Panc1 (cell line): ENCODE results near the gene NUB1. TPM values are rescaled to one million over a fixed set of nuclear protein-coding genes. Genes with fewer than 3 reads are reported as not detected.

Experiments
- ATAC-seq: fragments of 200-7000 bp; cut with Tn5 transposase; 2 replicates; pipeline ENCODE4 v1.9.1; 2020; ENCODE audit warnings: mild to moderate bottlenecking, moderate library complexity
- BruUV-seq: library from RNA; stranded (reverse); fragments of 400-500 nt; replicated peaks from 2 replicates; lab custom pipeline; 2021; lab: Mats Ljungman, UMichigan
- CTCF ChIA-PET: fragments of 300-600 bp; sonication (Branson Sonifier 250); formaldehyde crosslinking; loops from one replicate; lab custom pipeline; 2022; ENCODE audit warnings: antibody characterized with exemption; lab: Charles Lee
- POLR2A ChIA-PET: fragments of 300-600 bp; sonication (Branson Sonifier 250); formaldehyde crosslinking; loops from one replicate; lab custom pipeline; 2022; ENCODE audit warnings: antibody characterized with exemption; lab: Charles Lee
- DNase-seq: peaks from one replicate; pipeline ENCODE4 v3.0.0-alpha.2; 2010; ENCODE audit warnings: low read depth, low spot score
- H3K27ac ChIP-seq: 2 replicates; pipeline ENCODE4 v1.5.1; 2011; ENCODE audit warnings: mild to moderate bottlenecking, low read length, inconsistent platforms
- H3K27me3 ChIP-seq: fragments of 200-500 bp; sonication (Bioruptor generic); 2 replicates; pipeline ENCODE4 v1.6.0; 2014; ENCODE audit warnings: low read length, inconsistent platforms; ENCODE audit not compliant: control insufficient read depth, insufficient read depth
- H3K36me3 ChIP-seq: fragments of 200-500 bp; sonication (Bioruptor generic); 2 replicates; pipeline ENCODE4 v1.5.1; 2014; ENCODE audit warnings: inconsistent platforms, mild to moderate bottlenecking, low read length, moderate library complexity; ENCODE audit not compliant: control insufficient read depth, insufficient read depth
- H3K4me1 ChIP-seq: 2 replicates; pipeline ENCODE4 v1.5.1; 2011; ENCODE audit warnings: inconsistent platforms, mild to moderate bottlenecking, low read length, moderate library complexity; ENCODE audit not compliant: control insufficient read depth, insufficient read depth
- H3K4me3 ChIP-seq, 2 experiments: 2 replicates each; pipeline ENCODE4 v1.5.1; 2011 to 2012; ENCODE audit warnings: low read depth in 2 of 2, low read length in 2 of 2, mild to moderate bottlenecking in 2 of 2, inconsistent platforms in 1 of 2, moderate library complexity in 1 of 2
- H3K9me3 ChIP-seq: fragments of 200-500 bp; sonication (Bioruptor generic); 2 replicates; pipeline ENCODE4 v1.5.1; 2014; ENCODE audit warnings: low read depth, mild to moderate bottlenecking, inconsistent platforms, low read length, moderate library complexity; ENCODE audit not compliant: control insufficient read depth, insufficient read depth
- CTCF ChIP-seq: fragments of 450-650 bp; IDR thresholded peaks from 2 replicates; pipeline ENCODE4 v1.5.1; 2017; ENCODE audit warnings: mild to moderate bottlenecking
- POLR2AphosphoS5 ChIP-seq: IDR thresholded peaks from 2 replicates; pipeline ENCODE4 v1.6.1; 2012; ENCODE audit warnings: mild to moderate bottlenecking, low read depth, low read length, moderate library complexity
- REST ChIP-seq, 2 experiments: IDR thresholded peaks; 2 replicates each; pipeline ENCODE4 v1.6.1; 2011 to 2012; ENCODE audit warnings: low read depth in 2 of 2, control low read depth in 1 of 2, low read length in 1 of 2, mild to moderate bottlenecking in 1 of 2, moderate library complexity in 1 of 2; ENCODE audit not compliant: insufficient read depth in 1 of 2
- SIN3A ChIP-seq: IDR thresholded peaks from 2 replicates; pipeline ENCODE4 v1.6.1; 2012; ENCODE audit warnings: low read depth, mild to moderate bottlenecking, low read length, moderate library complexity, borderline replicate concordance; ENCODE audit not compliant: insufficient read depth
- TCF7L2 ChIP-seq: IDR thresholded peaks from 2 replicates; pipeline ENCODE4 v1.6.1; 2011; ENCODE audit warnings: mild to moderate bottlenecking, low read depth, low read length, inconsistent platforms
- in situ Hi-C: cut with HindIII; loops from 2 replicates; pipeline ENCODE4 v1.10.0; 2016; ENCODE audit warnings: low sequenced_read_pairs, low pct_unique_long_range_greater_than_20kb
- intact Hi-C: fragments of 100-400 bp; cut with micrococcal nuclease; formaldehyde crosslinking; loops from one replicate; pipeline ENCODE4 v1.10.0; 2022; ENCODE audit not compliant: unreplicated experiment
- total RNA-seq: library from RNA; stranded (reverse); gene quantifications from one replicate; pipeline ENCODE4 v1.2.1, GENCODE V29; 2021; ENCODE audit not compliant: unreplicated experiment

NUB1 gene
- total RNA-seq, 1 experiment from 2014 or later = 50.5 TPM

DNA sequence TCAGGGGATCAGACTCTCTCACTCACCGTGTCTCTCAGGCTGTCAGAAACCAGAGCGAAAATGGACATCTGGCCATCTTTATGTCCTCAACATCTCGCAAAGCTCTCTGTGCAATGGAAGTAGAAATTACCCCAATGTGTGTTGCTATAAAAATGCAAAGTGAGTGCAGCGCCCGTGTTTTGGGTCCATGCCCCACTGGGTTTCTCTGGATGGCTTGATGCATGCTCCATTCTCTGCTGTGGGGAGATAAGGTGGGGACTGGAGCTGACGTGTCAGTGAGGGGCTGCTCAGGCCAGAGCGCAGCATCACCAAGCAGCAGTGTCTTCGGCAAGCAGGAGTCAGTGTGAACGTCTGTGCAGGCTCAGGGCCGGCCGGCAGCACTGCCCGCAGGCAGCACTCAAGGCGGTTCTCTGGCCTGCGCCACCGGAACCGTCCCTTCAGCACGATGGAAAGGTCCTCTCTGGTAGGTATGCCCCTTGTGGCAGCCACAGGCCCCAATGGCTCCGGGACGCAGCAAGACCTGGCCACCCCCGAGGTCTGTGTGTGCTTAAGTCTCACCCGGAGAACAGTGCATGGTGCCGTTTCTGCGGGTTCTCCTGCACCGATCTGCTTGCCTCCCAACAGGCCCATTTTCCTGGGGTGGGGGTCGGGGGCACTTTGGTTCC, 38.1 kb downstream of the NUB1 start:
- POLR2A ChIA-PET = no interaction called here
- BruUV-seq = no TSS peak
- TF ChIP-seq REST (IDR thresholded peaks at IDR 0.05; ENCODE audit: insufficient read depth in 1 of 2, low read depth in 2 of 2, low read length in 1 of 2) = no peak
- ATAC-seq (peak; percentile 28), DNase-seq (no peak)
- no peaks in the 10 kb centered on the region for H3K4me1 ChIP-seq
- no peak overlapping the region for H3K4me3 ChIP-seq
- H3K27me3 ChIP-seq = no peaks in the 10 kb centered on the region
- in situ Hi-C loops (no loop called here), intact Hi-C loops (no loop called here)
- H3K9me3 ChIP-seq = no peaks in the 10 kb centered on the region
- H3K36me3 ChIP-seq = no peaks in the 10 kb centered on the region
- no peak overlapping the region for H3K27ac ChIP-seq
- CTCF ChIA-PET = no interaction called here

DNA sequence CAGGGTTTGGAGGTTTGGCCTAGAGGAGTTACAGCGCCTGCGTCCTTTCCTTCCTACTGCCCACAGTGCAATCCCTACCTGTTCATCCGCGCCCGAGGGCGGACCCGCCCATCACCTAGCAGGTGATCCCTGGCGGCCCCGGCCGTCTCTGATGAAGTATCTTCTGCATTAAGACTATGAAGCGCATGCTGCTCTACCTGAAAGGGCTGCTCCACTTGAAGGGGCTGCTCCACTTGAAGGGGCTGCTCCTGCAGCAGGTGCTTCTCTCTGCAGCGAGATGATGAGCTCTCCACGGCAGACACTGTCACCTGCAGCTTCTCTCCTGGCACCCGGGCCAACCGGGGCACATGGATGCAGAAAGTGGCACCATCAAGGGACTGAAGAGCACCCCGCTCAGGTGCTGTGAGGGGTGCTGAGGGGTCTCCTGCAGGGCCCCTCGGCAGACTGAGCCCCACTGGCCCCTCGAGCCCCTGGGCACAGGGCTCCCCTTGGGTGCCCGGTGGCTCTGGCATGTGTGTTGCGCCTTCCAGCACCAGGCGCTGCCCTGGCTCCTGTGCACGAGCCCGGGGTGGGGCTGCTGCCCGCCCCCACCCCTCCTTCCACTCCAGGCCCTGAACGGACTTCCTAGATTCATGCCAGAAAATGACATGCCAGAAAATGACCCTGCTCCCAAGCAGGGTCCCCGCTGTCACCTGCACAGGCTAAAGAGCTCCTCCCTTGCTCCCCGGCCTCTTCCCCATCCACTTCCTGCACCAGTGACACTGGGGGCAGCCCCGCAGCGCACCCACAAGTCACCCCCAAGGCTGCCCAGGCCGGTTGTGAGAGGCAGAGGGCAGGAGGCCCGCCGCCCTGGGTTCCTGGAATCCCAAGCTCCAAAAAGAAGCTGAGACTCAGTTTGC, 38.8 kb downstream of the NUB1 start:
- H3K4me3 ChIP-seq = no peak overlapping the region
- no peaks in the 10 kb centered on the region for H3K4me1 ChIP-seq
- no TSS peak for BruUV-seq
- ATAC-seq (no peak), DNase-seq (no peak)
- no peaks in the 10 kb centered on the region for H3K9me3 ChIP-seq
- TF ChIP-seq REST (IDR thresholded peaks at IDR 0.05; ENCODE audit: insufficient read depth in 1 of 2, low read depth in 2 of 2, low read length in 1 of 2) (no peak), POLR2AphosphoS5 (no peak), TCF7L2 (no peak), CTCF (no peak), SIN3A (no peak)
- in situ Hi-C loops = no loop called here
- POLR2A ChIA-PET = no interaction called here
- no peak overlapping the region for H3K27ac ChIP-seq
- H3K36me3 ChIP-seq = no peaks in the 10 kb centered on the region
- intact Hi-C loops = no loop called here
- CTCF ChIA-PET = no interaction called here
- no peaks in the 10 kb centered on the region for H3K27me3 ChIP-seq
